Calu3 (cell line): ENCODE data around the gene CCBE1. TPM values are rescaled to one million over a fixed set of nuclear protein-coding genes. Genes with fewer than 3 reads are reported as not detected.

Source experiments
- BruUV-seq: library from RNA; stranded (reverse); fragments of 400-500 nt; replicated peaks from 2 replicates; lab custom pipeline; 2021; lab: Mats Ljungman, UMichigan
- CTCF ChIA-PET: fragments of 300-600 bp; sonication (Branson Sonifier 250); formaldehyde crosslinking; loops from one replicate; lab custom pipeline; 2022; ENCODE audit warnings: antibody characterized with exemption; lab: Charles Lee
- DNase-seq: peaks from one replicate; pipeline ENCODE4 v3.0.0; 2022
- H3K27ac Mint-ChIP-seq: one replicate; pipeline ENCODE4 v1.8.0; 2022; ENCODE audit warnings: mixed read lengths; ENCODE audit not compliant: unreplicated experiment
- H3K27me3 Mint-ChIP-seq: one replicate; pipeline ENCODE4 v1.8.0; 2022; ENCODE audit warnings: mixed read lengths; ENCODE audit not compliant: unreplicated experiment
- H3K36me3 Mint-ChIP-seq: one replicate; pipeline ENCODE4 v1.8.0; 2022; ENCODE audit warnings: mild to moderate bottlenecking, moderate library complexity, mixed read lengths; ENCODE audit not compliant: insufficient read depth, unreplicated experiment
- H3K4me1 Mint-ChIP-seq: one replicate; pipeline ENCODE4 v1.8.0; 2022; ENCODE audit warnings: mild to moderate bottlenecking, low read depth, mixed read lengths; ENCODE audit not compliant: unreplicated experiment
- H3K4me3 Mint-ChIP-seq: one replicate; pipeline ENCODE4 v1.8.0; 2022; ENCODE audit warnings: mild to moderate bottlenecking, low read depth, moderate library complexity, mixed read lengths; ENCODE audit not compliant: unreplicated experiment
- H3K9me3 Mint-ChIP-seq: one replicate; pipeline ENCODE4 v1.8.0; 2022; ENCODE audit warnings: low read depth, mixed read lengths; ENCODE audit not compliant: unreplicated experiment
- intact Hi-C: fragments of 100-400 bp; cut with micrococcal nuclease; formaldehyde crosslinking; loops from one replicate; pipeline ENCODE4 v1.10.0; 2022; ENCODE audit not compliant: unreplicated experiment
- total RNA-seq: library from RNA; stranded (reverse); gene quantifications from 2 replicates; pipeline ENCODE4 v1.2.3, GENCODE V29; 2022
- TF ChIP-seq, protein P1 (sequence below): fragments of 200-600 bp; IDR thresholded peaks from one replicate; pipeline ENCODE4 v1.8.0; 2022; ENCODE audit warnings: antibody characterized with exemption; ENCODE audit not compliant: unreplicated experiment

The CCBE1 gene
- total RNA-seq, 1 experiment from 2014 or later: 0.12 TPM

- no peak for DNase-seq
- peaks cover 79% of the 10 kb centered on the region for H3K27me3 Mint-ChIP-seq
- no peaks in the 10 kb centered on the region for H3K36me3 Mint-ChIP-seq
- TF ChIP-seq, protein P1, sequence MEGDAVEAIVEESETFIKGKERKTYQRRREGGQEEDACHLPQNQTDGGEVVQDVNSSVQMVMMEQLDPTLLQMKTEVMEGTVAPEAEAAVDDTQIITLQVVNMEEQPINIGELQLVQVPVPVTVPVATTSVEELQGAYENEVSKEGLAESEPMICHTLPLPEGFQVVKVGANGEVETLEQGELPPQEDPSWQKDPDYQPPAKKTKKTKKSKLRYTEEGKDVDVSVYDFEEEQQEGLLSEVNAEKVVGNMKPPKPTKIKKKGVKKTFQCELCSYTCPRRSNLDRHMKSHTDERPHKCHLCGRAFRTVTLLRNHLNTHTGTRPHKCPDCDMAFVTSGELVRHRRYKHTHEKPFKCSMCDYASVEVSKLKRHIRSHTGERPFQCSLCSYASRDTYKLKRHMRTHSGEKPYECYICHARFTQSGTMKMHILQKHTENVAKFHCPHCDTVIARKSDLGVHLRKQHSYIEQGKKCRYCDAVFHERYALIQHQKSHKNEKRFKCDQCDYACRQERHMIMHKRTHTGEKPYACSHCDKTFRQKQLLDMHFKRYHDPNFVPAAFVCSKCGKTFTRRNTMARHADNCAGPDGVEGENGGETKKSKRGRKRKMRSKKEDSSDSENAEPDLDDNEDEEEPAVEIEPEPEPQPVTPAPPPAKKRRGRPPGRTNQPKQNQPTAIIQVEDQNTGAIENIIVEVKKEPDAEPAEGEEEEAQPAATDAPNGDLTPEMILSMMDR: no peak
- H3K4me3 Mint-ChIP-seq: no peak overlapping the region
- CTCF ChIA-PET: no interaction called here
- H3K27ac Mint-ChIP-seq: no peak overlapping the region
- H3K4me1 Mint-ChIP-seq: no peaks in the 10 kb centered on the region
- intact Hi-C loops: no loop called here
- BruUV-seq: no TSS peak
- no peaks in the 10 kb centered on the region for H3K9me3 Mint-ChIP-seq
Observed at GRCh38 chr18:59610546-59611140, 86.6 kb downstream of the CCBE1 start.

- Mint-ChIP-seq H3K36me3 (no peaks in the 10 kb centered on the region), H3K4me3 (no peak overlapping the region), H3K9me3 (no peaks in the 10 kb centered on the region), H3K4me1 (no peaks in the 10 kb centered on the region), H3K27ac (no peak overlapping the region), H3K27me3 (peaks cover 79% of the 10 kb centered on the region)
- CTCF ChIA-PET: no interaction called here
- intact Hi-C loops: no loop called here
- BruUV-seq: no TSS peak
- DNase-seq: no peak
- TF ChIP-seq, protein P1: no peak
Observed at GRCh38 chr18:59609654-59610053, 87.6 kb downstream of the CCBE1 start.

DNA sequence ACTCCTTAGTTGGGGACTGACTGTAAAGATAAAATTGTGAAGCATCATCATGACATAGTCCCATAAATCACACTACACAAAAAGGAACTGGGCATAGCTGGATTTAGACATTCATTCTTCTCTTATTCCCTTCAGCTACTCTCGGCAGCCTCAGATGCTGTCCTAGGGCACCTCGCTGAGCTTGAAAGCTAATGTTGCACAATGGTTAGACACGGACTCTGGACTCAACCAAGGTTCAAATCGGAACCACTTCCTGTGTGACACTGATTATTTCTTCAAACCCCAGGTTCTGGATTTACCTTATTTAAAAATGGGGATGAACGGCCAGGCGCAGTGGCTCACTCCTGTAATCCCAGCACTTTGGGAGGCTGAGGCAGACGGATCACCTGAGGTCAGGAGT lies 89.8 kb downstream of the CCBE1 start:
- H3K4me1 Mint-ChIP-seq: no peaks in the 10 kb centered on the region
- no peaks in the 10 kb centered on the region for H3K36me3 Mint-ChIP-seq
- H3K4me3 Mint-ChIP-seq: no peak overlapping the region
- BruUV-seq: no TSS peak
- intact Hi-C loops: no loop called here
- DNase-seq: no peak
- TF ChIP-seq, protein P1: no peak
- H3K27me3 Mint-ChIP-seq: peaks cover 86% of the 10 kb centered on the region
- CTCF ChIA-PET: interaction anchor here (0.7 kb wide), 2 partner anchors 17 to 292 kb away, joined by 5 read pairs; partner anchors contain the start of gene PMAIP1
- no peak overlapping the region for H3K27ac Mint-ChIP-seq
- H3K9me3 Mint-ChIP-seq: no peaks in the 10 kb centered on the region

DNA sequence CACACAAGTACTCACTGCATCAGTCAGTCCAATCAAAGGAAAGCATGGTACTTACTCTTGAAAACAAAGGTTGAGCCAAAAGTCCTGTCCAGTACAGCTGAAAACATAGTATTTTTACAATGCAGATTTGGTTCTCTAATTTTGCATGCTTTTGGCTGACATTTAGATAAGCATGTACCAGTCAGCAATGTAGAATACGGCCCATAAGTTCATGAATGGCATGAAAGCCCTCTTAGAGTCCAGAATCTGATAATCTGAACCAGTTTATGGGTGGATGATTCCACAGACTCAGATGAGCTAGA lies 90.2 kb downstream of the CCBE1 start:
- Mint-ChIP-seq H3K36me3 (no peaks in the 10 kb centered on the region), H3K9me3 (no peaks in the 10 kb centered on the region), H3K27me3 (peaks cover 87% of the 10 kb centered on the region), H3K4me1 (no peaks in the 10 kb centered on the region), H3K27ac (no peak overlapping the region), H3K4me3 (no peak overlapping the region)
- CTCF ChIA-PET: interaction anchor here (0.7 kb wide), 2 partner anchors 18 to 293 kb away, joined by 5 read pairs; partner anchors contain the start of gene PMAIP1
- TF ChIP-seq, protein P1: no peak
- intact Hi-C loops: no loop called here
- no TSS peak for BruUV-seq
- DNase-seq: no peak
